ENCODE data around the gene CDHR3. TPM values are rescaled to one million over a fixed set of nuclear protein-coding genes. Genes with fewer than 3 reads are reported as not detected.

The CDHR3 gene
- total and polyA plus RNA-seq, 9 of the 15 experiments (the other 6 are each of a cell fraction or from before 2014, with no cell fraction given), result 0.03 to 0.66 (median 0.24) TPM; not detected in 1

DNA sequence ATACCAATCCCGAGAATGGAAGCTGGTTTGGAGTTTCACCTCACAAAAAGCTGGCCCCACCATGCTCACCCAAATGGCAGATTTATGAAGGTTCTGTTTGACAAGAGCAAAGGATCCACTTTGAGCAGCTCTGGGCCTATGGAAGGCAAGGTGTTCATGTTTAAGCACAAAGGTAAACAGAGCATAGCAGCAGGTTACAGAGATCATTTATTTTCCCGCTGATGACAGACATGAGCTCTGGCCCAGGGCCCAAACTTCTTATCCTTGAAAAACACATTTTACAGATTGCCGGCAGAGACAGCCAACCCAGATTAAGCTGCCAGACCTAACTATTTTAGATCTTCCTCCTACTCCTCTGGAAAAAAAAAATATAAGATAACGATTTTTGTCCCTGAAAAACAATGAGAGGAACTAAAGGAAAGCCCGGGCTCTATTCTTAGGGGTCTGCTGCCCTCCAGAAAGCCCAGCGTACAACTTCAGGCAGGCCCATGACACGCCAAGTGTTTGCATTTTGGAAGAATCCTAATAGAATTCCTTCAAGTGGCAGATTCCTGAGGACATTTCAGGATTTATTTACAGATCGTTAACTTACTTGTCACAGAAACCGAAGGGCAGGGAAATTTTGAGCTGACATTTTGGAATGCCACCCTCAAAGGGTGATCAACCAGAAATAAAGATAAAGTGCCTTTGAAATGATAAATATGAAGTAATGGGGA lies 109.1 kb downstream of the CDHR3 start (continued):
- no peak for TF ChIP-seq ZNF764 (CRISPR knock-in tag; IDR thresholded peaks at IDR 0.05; ENCODE audit: low read depth)
- no peak for TF ChIP-seq ZNF143 (CRISPR knock-in tag; IDR thresholded peaks at IDR 0.05)
- no peak for TF ChIP-seq ZNF311 (CRISPR knock-in tag; IDR thresholded peaks at IDR 0.05)
- peak in 1 of 2 experiments; percentile 86; a peak in 2 of 4 replicates for TF ChIP-seq ETV6 (IDR thresholded peaks at IDR 0.05; ENCODE audit: borderline replicate concordance in 1 of 2, low read depth in 2 of 2, low read length in 1 of 2)
- no peak for TF ChIP-seq ETV6 (CRISPR knock-in tag; IDR thresholded peaks at IDR 0.05; ENCODE audit: borderline replicate concordance)
- TF ChIP-seq MBD2 (IDR thresholded peaks at IDR 0.05; ENCODE audit: borderline replicate concordance, low read depth), result peak; percentile 82
- TF ChIP-seq HNRNPUL1 (IDR thresholded peaks at IDR 0.05; ENCODE audit: low read length), result no peak
- TF ChIP-seq, protein P1, sequence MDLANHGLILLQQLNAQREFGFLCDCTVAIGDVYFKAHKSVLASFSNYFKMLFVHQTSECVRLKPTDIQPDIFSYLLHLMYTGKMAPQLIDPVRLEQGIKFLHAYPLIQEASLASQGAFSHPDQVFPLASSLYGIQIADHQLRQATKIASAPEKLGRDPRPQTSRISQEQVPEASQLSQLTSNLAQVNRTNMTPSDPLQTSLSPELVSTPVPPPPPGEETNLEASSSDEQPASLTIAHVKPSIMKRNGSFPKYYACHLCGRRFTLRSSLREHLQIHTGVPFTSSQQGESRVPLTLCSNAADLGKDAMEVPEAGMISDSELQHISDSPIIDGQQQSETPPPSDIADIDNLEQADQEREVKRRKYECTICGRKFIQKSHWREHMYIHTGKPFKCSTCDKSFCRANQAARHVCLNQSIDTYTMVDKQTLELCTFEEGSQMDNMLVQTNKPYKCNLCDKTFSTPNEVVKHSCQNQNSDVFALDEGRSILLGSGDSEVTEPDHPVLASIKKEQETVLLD (IDR thresholded peaks at IDR 0.05), result peak; percentile 53; the same call in 1 of the 2 replicates
- TF ChIP-seq ZNF696 (CRISPR knock-in tag; conservative IDR thresholded peaks at IDR 0.05), result no peak
- TF ChIP-seq, protein P2, sequence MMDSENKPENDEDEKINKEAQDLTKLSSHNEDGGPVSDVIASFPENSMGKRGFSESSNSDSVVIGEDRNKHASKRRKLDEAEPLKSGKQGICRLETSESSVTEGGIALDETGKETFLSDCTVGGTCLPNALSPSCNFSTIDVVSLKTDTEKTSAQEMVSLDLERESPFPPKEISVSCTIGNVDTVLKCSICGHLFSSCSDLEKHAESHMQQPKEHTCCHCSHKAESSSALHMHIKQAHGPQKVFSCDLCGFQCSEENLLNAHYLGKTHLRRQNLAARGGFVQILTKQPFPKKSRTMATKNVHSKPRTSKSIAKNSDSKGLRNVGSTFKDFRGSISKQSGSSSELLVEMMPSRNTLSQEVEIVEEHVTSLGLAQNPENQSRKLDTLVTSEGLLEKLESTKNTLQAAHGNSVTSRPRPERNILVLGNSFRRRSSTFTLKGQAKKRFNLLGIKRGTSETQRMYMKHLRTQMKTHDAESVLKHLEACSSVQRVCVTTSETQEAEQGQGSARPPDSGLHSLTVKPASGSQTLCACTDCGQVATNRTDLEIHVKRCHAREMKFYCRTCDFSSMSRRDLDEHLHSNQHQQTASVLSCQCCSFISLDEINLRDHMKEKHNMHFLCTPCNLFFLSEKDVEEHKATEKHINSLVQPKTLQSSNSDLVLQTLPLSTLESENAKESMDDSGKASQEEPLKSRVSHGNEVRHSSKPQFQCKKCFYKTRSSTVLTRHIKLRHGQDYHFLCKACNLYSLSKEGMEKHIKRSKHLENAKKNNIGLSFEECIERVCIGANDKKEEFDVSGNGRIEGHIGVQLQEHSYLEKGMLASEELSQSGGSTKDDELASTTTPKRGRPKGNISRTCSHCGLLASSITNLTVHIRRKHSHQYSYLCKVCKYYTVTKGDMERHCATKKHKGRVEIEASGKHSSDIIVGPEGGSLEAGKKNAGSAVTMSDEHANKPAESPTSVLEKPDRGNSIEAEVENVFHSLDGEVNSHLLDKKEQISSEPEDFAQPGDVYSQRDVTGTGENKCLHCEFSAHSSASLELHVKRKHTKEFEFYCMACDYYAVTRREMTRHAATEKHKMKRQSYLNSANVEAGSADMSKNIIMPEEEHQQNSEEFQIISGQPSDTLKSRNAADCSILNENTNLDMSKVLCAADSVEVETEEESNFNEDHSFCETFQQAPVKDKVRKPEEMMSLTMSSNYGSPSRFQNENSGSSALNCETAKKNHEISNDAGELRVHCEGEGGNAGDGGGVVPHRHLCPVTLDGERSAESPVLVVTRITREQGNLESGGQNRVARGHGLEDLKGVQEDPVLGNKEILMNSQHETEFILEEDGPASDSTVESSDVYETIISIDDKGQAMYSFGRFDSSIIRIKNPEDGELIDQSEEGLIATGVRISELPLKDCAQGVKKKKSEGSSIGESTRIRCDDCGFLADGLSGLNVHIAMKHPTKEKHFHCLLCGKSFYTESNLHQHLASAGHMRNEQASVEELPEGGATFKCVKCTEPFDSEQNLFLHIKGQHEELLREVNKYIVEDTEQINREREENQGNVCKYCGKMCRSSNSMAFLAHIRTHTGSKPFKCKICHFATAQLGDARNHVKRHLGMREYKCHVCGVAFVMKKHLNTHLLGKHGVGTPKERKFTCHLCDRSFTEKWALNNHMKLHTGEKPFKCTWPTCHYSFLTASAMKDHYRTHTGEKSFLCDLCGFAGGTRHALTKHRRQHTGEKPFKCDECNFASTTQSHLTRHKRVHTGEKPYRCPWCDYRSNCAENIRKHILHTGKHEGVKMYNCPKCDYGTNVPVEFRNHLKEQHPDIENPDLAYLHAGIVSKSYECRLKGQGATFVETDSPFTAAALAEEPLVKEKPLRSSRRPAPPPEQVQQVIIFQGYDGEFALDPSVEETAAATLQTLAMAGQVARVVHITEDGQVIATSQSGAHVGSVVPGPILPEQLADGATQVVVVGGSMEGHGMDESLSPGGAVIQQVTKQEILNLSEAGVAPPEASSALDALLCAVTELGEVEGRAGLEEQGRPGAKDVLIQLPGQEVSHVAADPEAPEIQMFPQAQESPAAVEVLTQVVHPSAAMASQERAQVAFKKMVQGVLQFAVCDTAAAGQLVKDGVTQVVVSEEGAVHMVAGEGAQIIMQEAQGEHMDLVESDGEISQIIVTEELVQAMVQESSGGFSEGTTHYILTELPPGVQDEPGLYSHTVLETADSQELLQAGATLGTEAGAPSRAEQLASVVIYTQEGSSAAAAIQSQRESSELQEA (IDR thresholded peaks at IDR 0.05; ENCODE audit: low read depth), result no peak
- TF ChIP-seq KLF1 (tag; IDR thresholded peaks at IDR 0.05), result no peak
- no peak for TF ChIP-seq MAFF (IDR thresholded peaks at IDR 0.05; ENCODE audit: low read length)
- TF ChIP-seq JUN (IDR thresholded peaks at IDR 0.05; ENCODE audit: borderline replicate concordance, low read depth, low read length), result peak; percentile 71; the same call in 1 of the 2 replicates
- TF ChIP-seq JUN (CRISPR knock-in tag; IDR thresholded peaks at IDR 0.05; ENCODE audit: borderline replicate concordance), result no peak
- TF ChIP-seq MEF2A (IDR thresholded peaks at IDR 0.05; ENCODE audit: control insufficient read depth, low read depth, low read length), result peak; percentile 57
- TF ChIP-seq GTF2E2 (tag; IDR thresholded peaks at IDR 0.05), result peak; percentile 81
- TF ChIP-seq, protein P3, sequence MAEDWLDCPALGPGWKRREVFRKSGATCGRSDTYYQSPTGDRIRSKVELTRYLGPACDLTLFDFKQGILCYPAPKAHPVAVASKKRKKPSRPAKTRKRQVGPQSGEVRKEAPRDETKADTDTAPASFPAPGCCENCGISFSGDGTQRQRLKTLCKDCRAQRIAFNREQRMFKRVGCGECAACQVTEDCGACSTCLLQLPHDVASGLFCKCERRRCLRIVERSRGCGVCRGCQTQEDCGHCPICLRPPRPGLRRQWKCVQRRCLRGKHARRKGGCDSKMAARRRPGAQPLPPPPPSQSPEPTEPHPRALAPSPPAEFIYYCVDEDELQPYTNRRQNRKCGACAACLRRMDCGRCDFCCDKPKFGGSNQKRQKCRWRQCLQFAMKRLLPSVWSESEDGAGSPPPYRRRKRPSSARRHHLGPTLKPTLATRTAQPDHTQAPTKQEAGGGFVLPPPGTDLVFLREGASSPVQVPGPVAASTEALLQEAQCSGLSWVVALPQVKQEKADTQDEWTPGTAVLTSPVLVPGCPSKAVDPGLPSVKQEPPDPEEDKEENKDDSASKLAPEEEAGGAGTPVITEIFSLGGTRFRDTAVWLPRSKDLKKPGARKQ (CRISPR knock-in tag; IDR thresholded peaks at IDR 0.05), result no peak
- TF ChIP-seq THRAP3 (IDR thresholded peaks at IDR 0.05; ENCODE audit: borderline replicate concordance), result no peak

Measured in K562 (cell line).